Putamen (tissue), 1 donor: ENCODE results near the gene CAPN14.

Experiments
- DNase-seq: peaks from one replicate; pipeline ENCODE4 v3.0.0-alpha.2; 2016; ENCODE audit warnings: low spot score

Gene CAPN14

DNA sequence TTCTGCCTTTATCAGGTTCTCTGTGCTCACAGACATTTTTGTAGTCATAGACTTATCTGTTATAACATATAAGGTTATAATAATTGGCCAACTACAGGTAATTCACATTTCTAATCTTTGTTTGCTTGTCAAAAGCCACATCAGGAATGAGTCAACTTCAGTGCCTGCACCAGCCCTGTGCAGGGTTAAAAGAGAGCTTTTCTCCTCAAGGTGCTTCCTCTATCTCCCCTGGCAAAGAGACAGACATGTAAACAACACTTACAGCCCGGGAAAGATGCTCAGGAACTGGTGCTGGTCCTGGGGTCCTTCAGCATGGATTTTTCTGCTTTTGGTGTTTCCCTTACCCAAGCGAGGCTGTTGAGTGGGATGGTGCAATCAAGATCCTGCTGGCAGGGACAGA lies 9.0 kb upstream of the CAPN14 start:
- no peak for DNase-seq

DNA sequence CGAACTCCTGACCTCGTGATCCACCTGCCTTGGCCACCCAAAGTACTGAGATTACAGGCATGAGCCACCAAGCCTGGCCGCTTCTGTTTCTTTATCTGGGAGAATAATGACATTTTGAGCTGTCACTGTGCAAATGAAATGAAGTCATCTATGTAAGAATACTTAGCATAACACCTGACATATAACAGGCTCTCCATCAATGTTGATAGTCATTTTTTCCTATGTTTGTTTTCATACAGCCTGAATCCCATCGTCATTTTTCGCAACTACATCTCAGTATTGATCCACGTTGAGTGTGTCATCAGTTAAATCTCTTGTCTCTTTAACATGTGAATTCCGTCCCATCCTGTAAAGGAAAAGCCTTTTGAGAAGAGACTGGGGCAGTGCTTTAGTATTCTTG lies 6.4 kb upstream of the CAPN14 start:
- DNase-seq: no peak

DNA sequence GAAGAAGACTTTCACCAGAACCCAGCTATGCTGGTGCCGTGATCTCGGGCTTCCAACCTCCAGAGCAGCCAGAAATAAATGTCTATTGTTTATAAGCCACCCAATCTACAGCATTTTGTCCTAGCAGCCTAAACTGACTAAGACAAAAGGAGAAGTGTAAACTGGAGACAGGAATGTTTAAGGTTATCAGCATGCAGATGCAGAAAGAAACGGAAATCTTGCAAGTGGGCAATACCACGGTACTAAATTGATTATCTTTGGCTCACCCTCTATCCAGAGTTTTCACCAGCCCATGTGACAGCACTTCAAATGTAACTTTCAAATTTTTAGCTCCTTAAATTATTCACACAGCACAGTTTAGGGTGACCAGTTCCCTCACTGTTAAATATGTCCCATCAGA lies 5.7 kb upstream of the CAPN14 start:
- DNase-seq: no peak

DNA sequence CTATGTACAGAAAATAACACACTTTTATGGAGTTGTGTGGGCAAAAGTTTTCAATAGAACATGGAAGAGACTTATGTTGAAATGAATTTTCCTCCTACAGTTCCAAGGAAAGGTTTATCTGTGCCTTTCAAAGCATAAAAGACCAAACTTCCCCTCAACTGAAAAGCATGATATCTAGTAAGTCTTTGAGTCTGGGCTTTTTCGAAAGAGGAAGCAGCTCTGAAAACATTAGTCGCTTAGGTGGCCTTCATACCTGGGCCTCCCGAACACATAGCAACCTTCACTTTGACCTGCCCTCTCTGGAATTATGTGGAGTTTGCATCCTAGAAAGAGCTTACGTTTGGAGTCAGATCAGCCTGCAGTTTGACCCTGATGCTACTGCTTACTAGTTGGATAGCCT lies 4.8 kb upstream of the CAPN14 start:
- DNase-seq: no peak

DNA sequence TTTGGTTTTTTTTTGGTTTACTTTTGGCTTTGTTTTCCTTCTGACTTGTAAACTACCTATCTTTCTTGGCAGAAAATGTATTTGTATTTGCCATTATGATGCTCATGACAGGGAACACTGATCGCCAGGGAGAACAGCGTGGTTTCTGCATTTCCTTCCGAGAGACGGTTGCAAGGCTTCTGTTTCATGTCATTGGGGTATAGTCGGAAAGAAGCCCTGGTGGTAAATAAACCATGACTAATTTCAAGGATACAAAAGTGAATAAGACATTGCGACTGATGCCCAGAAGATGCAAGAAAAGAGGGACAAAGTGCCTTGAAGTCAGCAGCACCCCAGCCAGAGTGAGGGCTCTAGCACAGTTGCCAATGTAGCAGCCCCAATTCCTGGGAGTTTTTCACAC lies 4.2 kb upstream of the CAPN14 start:
- DNase-seq: no peak

DNA sequence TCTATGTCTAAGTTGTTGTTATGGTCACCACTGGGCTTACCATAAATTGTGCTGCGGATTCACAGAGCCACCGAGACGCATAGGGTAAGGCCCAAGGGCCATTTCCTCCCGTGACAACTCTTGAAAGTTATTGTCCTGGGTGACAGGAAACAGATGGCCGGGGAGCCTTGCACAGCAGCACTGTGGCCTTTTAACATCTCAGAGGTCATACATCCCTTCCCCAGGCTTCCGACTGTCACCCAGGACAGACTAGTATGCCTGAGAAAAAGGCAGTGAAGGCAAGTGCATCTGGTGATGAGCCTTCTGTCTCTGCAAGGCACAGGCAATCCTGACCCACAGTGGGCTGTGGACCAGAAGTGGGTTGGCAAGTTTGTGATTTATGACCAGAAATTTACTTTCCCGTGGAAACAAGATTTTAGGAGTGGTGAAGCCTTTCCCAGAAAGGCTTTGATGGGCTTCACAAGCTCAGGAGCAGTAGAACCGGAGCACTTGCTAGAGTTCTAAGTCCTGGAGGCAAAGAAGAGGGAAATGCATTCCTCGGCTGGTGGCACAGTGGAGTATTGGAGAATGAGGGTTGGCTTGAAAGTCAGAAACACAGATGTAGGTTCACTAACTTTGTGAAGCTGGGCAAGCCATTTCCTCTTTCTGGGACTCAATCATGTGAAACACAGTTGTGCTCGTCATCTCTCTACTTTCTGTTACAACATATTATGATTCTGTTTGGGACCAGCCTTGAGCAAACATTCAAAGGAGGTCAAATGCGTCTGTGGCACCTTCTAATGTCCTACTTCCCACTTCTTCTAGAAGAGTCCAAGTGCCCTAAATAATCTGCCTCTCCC lies 2.0 kb upstream of the CAPN14 start:
- no peak for DNase-seq

DNA sequence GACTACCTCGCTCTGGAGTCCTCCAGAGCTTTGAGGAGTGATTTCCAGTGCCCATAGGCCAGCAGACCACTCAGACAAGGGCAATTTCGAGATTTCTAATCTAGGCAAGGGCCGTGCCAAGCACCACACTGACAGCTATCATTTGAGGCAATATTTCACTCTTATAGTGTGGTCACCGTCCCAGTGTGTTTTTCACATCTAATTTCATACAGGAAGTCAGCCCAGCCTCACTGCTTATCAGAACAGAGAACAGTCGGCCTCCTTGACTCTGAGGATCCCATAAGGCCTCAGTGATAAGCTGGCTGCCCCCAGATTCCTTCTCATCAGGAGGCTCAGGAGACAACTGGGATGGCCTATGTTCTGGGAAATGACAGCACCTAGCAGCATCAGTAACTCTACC lies 581 bp downstream of the CAPN14 start:
- no peak for DNase-seq

DNA sequence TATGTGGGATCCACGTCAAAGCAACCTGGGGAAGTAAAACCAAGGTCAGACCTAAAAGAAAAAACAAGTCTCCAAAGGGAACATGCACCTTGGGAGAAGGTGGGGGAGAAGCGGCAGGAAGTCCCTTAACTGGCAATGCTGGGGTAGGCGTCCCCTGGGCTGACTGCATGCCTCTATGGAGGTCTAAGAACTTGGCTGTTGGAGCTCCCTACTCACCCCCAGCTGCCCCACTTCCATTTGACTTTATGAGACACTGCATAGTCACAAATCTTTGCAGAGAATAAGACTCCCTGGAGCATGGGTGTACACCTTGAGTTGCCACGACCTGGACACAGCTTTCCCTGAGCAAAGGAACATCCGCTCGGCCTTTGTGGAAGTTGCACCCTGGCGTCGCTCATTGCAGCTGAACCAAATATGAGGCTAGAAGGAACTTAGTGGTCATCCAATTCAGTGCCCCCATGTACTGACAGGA lies 2.8 kb downstream of the CAPN14 start:
- DNase-seq: no peak

DNA sequence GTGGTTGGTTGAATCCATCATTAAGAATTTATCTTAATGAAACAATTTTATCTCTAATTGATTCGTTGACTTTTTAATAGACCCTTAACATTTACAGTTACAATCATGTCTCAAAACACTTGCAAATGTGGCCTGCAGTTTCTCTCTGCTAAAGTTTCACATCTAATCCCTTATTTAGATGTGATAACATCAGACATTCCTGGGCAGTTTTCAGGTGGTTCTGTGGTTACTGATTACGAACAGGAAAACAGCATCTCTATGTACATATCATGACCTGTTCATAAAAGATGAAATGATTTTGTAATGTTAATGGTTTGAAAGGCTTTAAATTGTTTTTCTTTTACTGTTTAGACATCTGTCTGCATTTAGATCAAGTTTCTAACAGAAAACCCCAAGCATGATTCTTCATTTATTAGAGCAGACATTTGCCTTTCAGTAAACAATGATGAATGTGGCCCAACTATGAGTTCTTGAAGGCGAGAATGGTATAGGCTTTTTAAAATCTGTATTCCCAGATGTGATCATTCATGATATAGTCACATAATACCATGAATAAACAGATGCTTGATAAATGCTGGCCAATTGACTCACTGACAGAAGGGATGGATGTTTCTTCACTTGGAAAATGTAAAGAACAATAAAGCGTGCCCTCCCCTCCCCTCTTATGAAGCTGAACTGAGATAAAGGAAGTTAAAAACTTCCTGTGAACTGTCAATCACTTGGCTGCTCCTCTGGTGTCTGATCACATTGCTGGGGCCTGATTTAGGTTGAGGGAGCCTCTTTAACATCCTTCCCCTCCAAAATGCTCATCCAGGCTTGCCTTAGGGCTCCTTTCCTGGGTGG lies 3.5 kb downstream of the CAPN14 start:
- DNase-seq: no peak

DNA sequence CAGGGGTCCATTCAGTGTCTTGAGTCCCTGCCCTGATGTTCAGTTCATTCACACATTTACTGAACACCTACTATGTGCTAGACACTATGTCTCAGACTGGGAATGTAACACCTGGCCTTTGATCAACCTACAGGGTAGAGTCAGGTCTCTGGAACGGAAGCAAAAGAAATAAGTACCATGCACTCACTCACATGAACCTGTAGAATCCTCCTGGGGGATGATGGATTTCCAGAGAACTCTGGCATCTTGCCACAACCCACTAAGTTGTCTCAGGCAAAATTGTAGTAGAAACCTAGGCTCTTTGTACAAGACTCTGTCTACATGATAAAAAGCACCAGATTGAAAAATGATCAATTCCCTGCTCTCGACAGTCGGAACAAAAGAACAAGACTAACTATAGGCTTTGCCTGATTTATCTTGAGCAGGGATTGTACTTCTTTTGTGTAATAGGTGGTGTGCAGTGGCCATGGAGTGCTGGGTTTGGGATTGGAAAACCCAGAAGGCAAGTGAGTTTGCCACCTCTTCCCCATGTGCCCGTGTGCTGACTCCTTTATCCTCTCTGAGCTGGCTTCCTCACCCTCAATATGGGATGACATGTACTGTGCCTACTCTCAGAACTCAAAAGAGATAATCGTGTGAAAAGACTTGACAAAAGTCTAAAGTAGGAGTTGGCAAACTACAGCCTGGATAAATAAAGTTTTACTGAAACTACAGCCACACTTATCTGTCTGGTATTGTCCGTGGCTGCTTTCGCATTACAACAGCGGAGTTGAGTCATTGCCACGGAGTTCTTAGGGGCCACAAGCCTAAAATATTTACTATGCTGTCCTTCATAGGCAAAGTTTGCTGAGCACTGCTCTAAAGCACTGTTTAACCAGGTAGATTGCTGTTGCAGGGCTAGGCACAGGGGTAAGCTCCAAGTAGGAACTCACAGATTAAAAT lies 4.4 kb downstream of the CAPN14 start:
- DNase-seq: no peak

DNA sequence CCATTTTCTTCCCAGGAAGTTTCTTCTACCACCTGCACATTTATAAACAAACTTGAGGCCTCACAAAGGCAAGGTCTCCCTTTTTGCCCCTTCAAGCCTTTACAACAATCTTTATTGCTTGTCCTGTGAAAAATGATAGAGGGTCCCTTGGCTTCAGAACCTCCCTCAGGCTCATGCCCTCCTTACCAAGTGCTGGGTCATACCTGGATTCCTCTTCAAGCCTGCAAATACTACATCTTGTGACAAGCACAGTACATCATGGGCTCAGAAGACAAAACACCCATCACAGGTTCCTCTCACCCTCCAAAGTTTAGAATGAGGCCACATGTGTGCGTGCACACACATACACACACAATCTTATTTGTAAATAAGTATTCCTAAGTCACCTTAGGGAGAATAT lies 9.1 kb downstream of the CAPN14 start:
- no peak for DNase-seq

DNA sequence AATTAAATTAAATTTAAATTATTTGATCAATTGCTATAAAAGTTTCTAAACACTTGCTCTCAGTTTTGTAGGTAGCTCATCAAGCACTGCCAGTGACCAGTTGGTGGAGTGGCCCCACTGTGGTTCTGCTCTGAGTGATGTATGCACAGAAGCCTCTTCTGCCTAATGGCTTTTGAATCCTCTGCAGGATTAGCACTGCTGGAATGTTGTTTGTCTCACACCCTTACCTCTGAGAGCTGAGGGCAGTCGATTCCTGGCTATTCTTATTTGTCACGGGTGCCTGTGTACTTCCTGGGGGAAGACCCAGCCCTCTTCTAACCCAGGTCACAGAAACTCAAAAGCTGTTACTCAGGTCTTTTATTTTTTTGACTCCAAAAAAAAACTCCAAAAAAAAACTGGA lies 9.5 kb downstream of the CAPN14 start:
- DNase-seq: no peak

DNA sequence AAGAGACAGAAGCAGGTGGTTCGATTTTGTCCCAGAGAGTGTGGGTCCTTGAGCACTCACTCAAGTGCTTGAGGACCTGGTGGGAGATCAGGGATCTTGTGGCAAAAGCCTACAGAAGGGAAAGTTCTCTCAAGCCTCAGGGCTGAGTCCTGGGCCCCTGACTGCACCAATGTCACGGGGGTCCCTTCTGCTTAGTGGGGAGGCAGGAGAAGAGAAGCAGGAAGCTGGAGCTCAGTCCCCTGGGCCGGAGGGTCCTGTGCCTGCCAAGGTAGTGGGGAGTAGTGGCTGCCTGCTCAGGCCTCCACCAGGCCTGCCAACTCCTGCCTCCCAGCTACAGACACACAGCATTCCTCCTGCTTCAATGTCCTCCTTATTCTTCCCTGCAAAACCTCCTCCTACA lies 11.7 kb downstream of the CAPN14 start:
- DNase-seq: no peak

DNA sequence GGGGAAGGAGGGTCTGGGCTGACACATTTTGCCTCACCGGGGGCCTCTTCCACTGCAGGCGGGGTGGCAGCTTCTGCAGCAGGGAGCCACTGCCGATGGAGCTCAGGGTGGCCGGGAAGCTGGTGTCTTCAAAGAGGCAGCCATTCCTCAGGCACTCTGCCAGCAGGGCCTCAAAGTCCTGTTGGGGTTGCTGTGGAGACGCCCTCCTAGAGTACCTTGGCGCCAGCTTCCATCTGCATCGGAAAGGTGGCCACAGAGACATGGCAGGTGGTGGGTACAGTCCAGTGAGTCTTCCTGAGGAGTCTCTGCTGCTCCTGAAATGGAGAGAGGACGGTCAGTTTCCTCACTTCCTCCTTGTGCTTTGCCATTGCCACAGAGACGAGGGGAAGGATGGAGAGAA lies 12.1 kb downstream of the CAPN14 start:
- DNase-seq: no peak

DNA sequence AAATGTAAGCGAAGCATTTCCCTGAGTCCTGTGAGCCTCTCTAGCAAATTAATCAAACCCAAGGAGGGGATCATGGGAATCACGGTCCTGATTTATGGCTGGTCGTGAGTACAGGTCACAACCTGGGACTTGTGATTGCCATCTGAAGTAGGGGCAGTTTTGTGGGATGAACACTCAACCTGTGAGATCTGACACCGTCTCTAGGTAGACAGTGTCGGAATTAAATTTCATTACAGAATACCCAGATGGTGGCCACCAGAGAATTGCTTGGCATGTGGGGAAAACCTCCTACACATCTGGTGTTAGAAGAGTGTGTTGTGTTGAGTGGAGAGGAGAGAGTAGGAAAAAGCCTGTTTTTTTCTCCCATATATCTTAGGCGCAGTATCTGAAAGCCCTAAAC lies 12.5 kb downstream of the CAPN14 start:
- no peak for DNase-seq

DNA sequence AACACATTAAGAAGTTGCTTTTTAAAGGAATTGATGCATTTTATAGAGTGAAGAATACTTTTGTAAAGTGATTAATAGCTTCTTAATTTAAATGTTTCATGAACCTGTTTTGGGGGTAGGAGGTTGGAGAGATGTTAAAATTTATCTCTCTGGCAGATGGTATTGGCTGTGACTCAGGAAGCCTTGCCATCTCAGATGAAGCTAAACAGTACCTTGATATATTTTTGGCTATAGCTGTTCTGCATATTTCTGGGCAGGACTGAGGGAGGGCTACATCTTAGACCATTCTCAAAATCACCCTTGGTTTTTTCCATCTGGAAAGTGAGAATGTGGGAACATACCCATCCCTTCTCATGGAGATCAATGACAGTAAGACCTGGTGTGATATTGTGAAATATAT lies 13.4 kb downstream of the CAPN14 start:
- no peak for DNase-seq

DNA sequence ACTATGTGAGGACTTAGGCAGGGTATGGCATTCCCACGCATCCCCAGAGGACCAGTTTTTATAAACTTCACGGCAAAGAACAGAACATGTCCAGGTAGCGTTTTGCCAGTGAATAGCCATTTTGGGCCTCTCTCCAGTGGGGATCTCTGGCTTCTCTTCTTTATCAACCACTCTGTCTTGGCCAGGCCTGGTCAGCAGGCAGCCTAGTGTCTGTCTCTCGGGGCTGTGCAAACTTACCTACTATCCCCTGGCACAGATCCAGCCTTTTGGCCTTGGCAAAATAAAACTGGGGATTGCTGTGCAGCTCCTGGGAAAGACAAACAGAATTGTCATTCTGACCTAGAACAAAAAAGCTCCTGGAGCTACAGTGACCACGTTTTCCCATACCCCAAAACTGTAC lies 14.5 kb downstream of the CAPN14 start:
- DNase-seq: no peak

DNA sequence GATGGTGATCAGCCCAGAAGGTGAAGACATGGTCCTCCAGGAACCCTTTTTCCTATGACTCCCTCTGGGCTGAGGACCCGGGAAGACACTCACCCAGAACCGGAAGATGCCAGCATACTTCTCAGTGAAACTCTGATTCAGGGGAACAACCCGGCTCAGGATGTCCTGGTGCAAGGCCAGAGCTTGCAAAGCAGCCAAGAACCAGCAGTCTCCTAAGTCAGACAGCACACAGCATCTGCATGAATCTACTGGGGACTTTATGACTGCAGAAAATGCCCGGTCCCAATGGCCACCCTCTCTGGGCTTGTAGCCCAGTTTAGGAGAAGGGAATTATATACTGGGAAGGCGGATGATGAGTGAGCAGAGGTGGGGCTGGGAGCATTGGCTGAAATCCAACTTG lies 15.3 kb downstream of the CAPN14 start:
- no peak for DNase-seq

DNA sequence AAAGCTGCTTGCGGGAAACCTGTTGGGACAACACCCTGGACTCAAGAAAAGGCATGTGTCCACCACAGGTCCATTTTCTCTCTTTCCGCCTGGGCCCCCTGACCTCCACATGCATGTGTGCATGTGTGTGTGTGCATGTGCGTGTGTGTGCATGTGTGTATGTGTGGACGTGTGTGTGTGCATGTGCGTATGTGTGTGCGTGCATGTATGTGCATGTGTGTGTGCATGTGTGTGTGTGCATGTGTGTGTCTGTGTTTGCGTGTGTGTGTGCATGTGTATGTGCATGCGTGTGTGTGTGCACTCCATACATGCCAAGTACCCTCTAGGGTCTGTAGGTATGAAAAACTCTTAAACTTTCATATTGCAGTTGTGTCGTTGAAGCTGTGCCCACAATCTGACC lies 16.3 kb downstream of the CAPN14 start:
- no peak for DNase-seq

DNA sequence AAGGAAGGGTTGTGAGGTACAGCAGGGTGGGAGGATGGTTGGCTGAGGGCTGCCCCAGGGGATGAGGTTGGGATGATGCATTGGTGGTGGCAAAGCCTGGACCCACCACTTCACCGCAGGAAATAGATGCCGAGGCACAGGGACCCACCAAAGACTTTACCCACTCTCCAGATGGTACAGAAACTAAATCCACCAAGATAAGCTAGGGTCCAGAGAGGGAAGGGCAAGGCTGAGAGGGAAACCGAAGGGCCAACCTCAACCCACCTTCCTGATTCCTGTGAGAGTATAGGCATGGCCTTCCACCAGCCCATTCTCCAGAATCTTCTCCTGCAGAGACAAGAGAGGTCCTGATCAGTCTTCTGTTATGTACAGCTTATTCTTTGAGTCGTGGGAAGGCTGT lies 18.1 kb downstream of the CAPN14 start:
- no peak for DNase-seq

DNA sequence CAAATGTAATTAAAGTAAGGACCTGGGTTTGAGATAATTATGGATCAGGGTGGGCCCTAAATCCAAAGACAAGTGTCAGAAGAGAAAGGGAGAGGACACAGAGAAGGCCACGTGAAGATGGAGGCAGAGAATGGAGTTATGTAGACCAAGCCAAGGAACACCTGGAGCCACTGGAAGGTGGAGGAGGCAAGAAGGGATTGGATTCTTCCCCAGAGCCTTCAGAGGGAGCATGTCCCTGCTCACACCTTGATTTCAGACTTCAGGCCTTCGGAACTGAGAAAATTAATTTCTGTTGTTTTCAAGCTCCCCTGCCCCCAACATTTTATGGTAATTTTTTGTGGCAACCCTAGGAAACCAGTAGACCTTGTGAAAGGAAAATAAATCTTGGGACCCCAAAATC lies 19.6 kb downstream of the CAPN14 start:
- no peak for DNase-seq

DNA sequence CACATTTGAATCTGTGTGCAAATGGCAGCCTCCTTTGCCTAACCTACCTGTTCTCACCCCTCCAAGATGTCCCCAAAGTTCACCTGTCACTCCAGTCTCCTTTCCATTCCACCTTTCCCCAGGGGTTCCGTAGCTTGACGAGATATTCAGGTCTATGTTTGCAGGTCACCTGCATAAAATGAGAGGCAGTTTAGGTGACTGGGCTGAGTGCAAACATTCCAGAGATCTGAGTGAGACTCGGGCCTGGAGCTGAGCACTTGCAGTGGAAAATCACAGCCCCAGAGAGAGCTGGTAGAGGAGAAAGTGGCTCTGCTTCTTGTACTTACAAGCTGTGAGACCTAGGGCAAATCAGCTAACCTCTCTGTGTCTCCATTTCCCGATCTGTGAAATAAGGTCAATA lies 20.1 kb downstream of the CAPN14 start:
- no peak for DNase-seq
